ENCODE measurements around the gene GPNMB.

The GPNMB gene

DNA sequence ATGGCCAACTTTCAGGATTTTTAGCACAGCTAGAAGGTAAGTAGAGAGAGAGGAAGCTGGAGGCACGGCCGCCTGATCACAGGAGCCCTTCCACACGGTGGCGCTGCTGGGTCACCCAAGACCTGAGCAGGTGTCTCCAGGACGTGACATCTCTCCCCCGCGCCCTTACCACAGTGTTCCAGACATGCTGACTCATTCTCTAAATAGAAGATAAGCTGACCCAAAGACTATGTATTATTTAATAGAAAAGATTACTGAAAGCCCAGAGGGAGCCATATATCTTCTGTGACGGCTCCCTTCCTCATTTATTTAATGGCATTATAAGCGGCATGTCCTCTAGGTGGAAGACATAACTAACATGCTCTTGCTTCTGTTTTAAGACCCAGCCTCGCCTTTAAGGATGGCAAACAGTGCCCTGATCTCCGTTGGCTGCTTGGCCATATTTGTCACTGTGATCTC lies 26.6 kb downstream of the GPNMB start:
- peak; percentile 77 for DNase-seq (ENCODE audit: low spot score)
- TF ChIP-seq CTCF (IDR thresholded peaks at IDR 0.05; ENCODE audit: extremely low read depth, insufficient read depth, missing control alignments): peak; percentile 94
- in situ Hi-C loops (cut with MboI; ENCODE audit: low pct_unique_long_range_greater_than_20kb, low sequenced_read_pairs, unreplicated experiment): loop anchor here (25.0 kb wide), 1 partner anchor 439 kb away; the partner anchor contains the start of gene STK31

DNA sequence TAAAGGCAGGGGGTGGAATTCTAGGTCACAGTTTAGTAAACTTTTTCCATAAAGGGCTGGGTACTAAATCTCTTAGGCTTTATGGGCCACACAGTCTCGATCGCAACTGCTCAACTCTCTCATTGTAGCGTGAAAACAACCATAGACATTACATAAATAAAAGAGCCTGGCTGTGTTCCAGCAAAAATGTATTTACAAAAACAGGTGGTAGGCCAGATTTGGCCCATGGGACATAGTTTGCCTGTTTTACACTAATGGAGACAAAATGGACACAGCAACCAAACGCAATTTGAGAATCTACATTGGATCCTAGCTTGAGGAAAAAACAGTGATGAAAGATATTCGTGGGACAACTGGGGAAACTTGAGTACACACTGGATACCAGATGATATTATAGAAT lies 29.3 kb downstream of the GPNMB start:
- no peak for TF ChIP-seq CTCF (IDR thresholded peaks at IDR 0.05; ENCODE audit: extremely low read depth, insufficient read depth, missing control alignments)
- no peak for DNase-seq (ENCODE audit: low spot score)
- in situ Hi-C loops (cut with MboI; ENCODE audit: low pct_unique_long_range_greater_than_20kb, low sequenced_read_pairs, unreplicated experiment): no loop called here

DNA sequence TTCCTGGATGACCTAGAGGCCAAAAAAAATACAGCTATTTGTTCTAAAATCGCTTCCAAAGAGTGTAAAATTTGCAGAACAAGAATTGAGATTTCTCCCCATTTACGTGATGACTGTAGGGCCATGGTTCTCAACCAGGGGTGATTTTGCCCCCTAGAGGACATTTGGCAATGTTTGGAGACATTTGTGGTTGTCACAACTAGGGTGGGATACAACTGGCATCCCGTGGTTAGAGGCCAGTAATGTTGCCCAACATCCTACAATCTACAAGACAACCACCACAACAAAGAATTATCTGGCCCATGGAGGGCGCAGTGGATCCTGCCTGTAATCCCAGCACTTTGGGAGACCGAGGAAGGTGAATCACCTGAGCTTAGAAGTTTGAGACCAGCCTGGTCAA lies 29.8 kb downstream of the GPNMB start:
- DNase-seq (ENCODE audit: low spot score): no peak
- no peak for TF ChIP-seq CTCF (IDR thresholded peaks at IDR 0.05; ENCODE audit: extremely low read depth, insufficient read depth, missing control alignments)
- in situ Hi-C loops (cut with MboI; ENCODE audit: low pct_unique_long_range_greater_than_20kb, low sequenced_read_pairs, unreplicated experiment): no loop called here

DNA sequence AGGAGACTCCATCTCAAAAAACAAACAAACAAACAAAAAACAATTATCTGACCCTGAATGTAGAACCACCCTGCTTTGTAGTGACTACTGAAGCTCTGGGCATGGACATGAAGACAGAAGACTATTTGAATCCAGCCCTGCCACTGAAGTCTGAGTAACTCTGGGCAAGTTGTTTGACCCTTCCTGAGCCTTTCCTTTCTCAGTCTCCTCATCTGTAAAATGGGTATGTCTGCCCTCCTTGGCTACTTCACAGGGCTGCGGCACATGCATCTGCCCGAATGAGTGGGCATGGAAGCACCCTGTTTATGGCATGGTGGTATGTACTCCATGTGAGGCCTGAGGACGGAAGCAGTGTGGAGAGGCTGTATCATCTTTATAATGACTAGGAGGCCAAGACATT lies 30.4 kb downstream of the GPNMB start:
- no peak for DNase-seq (ENCODE audit: low spot score)
- TF ChIP-seq CTCF (IDR thresholded peaks at IDR 0.05; ENCODE audit: extremely low read depth, insufficient read depth, missing control alignments): no peak
- in situ Hi-C loops (cut with MboI; ENCODE audit: low pct_unique_long_range_greater_than_20kb, low sequenced_read_pairs, unreplicated experiment): no loop called here

GRCh38 chr7:23277359-23277989 lies 30.9 kb downstream of the GPNMB start:
- peak; percentile 84 for TF ChIP-seq CTCF (IDR thresholded peaks at IDR 0.05; ENCODE audit: extremely low read depth, insufficient read depth, missing control alignments)
- DNase-seq (ENCODE audit: low spot score): peak; percentile 67
- in situ Hi-C loops (cut with MboI; ENCODE audit: low pct_unique_long_range_greater_than_20kb, low sequenced_read_pairs, unreplicated experiment): no loop called here

- TF ChIP-seq CTCF (IDR thresholded peaks at IDR 0.05; ENCODE audit: extremely low read depth, insufficient read depth, missing control alignments): no peak
- no peak for DNase-seq (ENCODE audit: low spot score)
- in situ Hi-C loops (cut with MboI; ENCODE audit: low pct_unique_long_range_greater_than_20kb, low sequenced_read_pairs, unreplicated experiment): no loop called here
These were observed 33.4 kb downstream of the GPNMB start for GRCh38 chr7:23279819-23280525.

Data from GM13977 (cell line).